H9 (cell line): ENCODE data around the gene ZNF638. TPM values are rescaled to one million over a fixed set of nuclear protein-coding genes. Genes with fewer than 3 reads are reported as not detected.
A peak's percentile ranks its signal among the peaks of the same experiment; 100 is the strongest.

Source experiments
- DNase-seq: peaks from one replicate; pipeline ENCODE4 v3.0.0-alpha.2; 2017
- H2AFZ ChIP-seq: one replicate; pipeline ENCODE4 v1.6.1; 2013; ENCODE audit warnings: mild to moderate bottlenecking, low read length, control low read depth, moderate library complexity
- H2AK5ac ChIP-seq: 2 replicates; pipeline ENCODE4 v1.6.1; 2013; ENCODE audit warnings: low read length, control low read depth, mixed read lengths; ENCODE audit not compliant: insufficient read length
- H2BK120ac ChIP-seq: one replicate; pipeline ENCODE4 v1.6.1; 2013; ENCODE audit warnings: low read depth, mild to moderate bottlenecking, low read length, control low read depth, inconsistent platforms; ENCODE audit not compliant: poor library complexity, severe bottlenecking
- H2BK12ac ChIP-seq: 2 replicates; pipeline ENCODE4 v1.6.1; 2013; ENCODE audit warnings: low read length, control low read depth, mixed read lengths, low read depth; ENCODE audit not compliant: insufficient read length
- H2BK15ac ChIP-seq: 2 replicates; pipeline ENCODE4 v1.6.1; 2013; ENCODE audit warnings: low read depth, low read length, control low read depth
- H2BK20ac ChIP-seq: one replicate; pipeline ENCODE4 v1.6.1; 2013; ENCODE audit warnings: low read depth, mild to moderate bottlenecking, low read length, control low read depth, inconsistent platforms; ENCODE audit not compliant: poor library complexity, severe bottlenecking
- H2BK5ac ChIP-seq: 2 replicates; pipeline ENCODE4 v1.6.1; 2013; ENCODE audit warnings: low read length, control low read depth, mixed read lengths; ENCODE audit not compliant: insufficient read length
- H3K14ac ChIP-seq: 2 replicates; pipeline ENCODE4 v1.6.1; 2013; ENCODE audit warnings: low read length, control low read depth; ENCODE audit not compliant: insufficient read depth
- H3K18ac ChIP-seq: 2 replicates; pipeline ENCODE4 v1.6.1; 2013; ENCODE audit warnings: low read depth, mild to moderate bottlenecking, mixed read lengths, low read length, control low read depth; ENCODE audit not compliant: insufficient read length
- H3K23ac ChIP-seq: 2 replicates; pipeline ENCODE4 v1.6.1; 2013; ENCODE audit warnings: low read length, control low read depth, mixed read lengths, low read depth; ENCODE audit not compliant: insufficient read length
- H3K23me2 ChIP-seq: 2 replicates; pipeline ENCODE4 v1.6.1; 2013; ENCODE audit warnings: low read depth, mild to moderate bottlenecking, mixed read lengths, low read length, control low read depth; ENCODE audit not compliant: insufficient read length, poor library complexity, severe bottlenecking
- H3K27ac ChIP-seq: 2 replicates; pipeline ENCODE4 v1.5.1; 2013; ENCODE audit warnings: low read length, control low read depth, mixed read lengths, low read depth; ENCODE audit not compliant: insufficient read length
- H3K27me3 ChIP-seq: 2 replicates; pipeline ENCODE4 v1.6.1; 2013; ENCODE audit warnings: low read length, control low read depth, inconsistent platforms; ENCODE audit not compliant: insufficient read depth
- H3K4ac ChIP-seq: 2 replicates; pipeline ENCODE4 v1.6.1; 2013; ENCODE audit warnings: low read depth, mild to moderate bottlenecking, control low read depth, inconsistent platforms, low read length, moderate library complexity
- H3K4me1 ChIP-seq: 2 replicates; pipeline ENCODE4 v1.6.1; 2013; ENCODE audit warnings: low read length, control low read depth, inconsistent platforms; ENCODE audit not compliant: insufficient read depth
- H3K4me2 ChIP-seq: 2 replicates; pipeline ENCODE4 v1.6.1; 2013; ENCODE audit warnings: low read length, control low read depth, mixed read lengths; ENCODE audit not compliant: insufficient read length, insufficient read depth
- H3K56ac ChIP-seq: 2 replicates; pipeline ENCODE4 v1.6.1; 2013; ENCODE audit warnings: low read depth, mild to moderate bottlenecking, mixed read lengths, low read length, control low read depth; ENCODE audit not compliant: insufficient read length
- H3K79me1 ChIP-seq: 2 replicates; pipeline ENCODE4 v1.6.1; 2013; ENCODE audit warnings: low read depth, mild to moderate bottlenecking, moderate library complexity, low read length, control low read depth, inconsistent platforms; ENCODE audit not compliant: insufficient read depth, poor library complexity, severe bottlenecking
- H3K79me2 ChIP-seq: 2 replicates; pipeline ENCODE4 v1.6.1; 2013; ENCODE audit warnings: low read length, control low read depth, inconsistent platforms; ENCODE audit not compliant: insufficient read depth
- H3K9ac ChIP-seq: 2 replicates; pipeline ENCODE4 v1.6.1; 2013; ENCODE audit warnings: low read length, control low read depth, mixed read lengths; ENCODE audit not compliant: insufficient read length; ENCODE audit errors: extremely low read depth
- H3K9me3 ChIP-seq: one replicate; pipeline ENCODE4 v1.6.1; 2013; ENCODE audit warnings: low read depth, low read length, inconsistent platforms; ENCODE audit not compliant: control insufficient read depth
- H3T11ph ChIP-seq: one replicate; pipeline ENCODE4 v1.6.1; 2013; ENCODE audit warnings: mild to moderate bottlenecking, low read length, control low read depth, inconsistent platforms
- H4K20me1 ChIP-seq: one replicate; pipeline ENCODE4 v1.6.1; 2013; ENCODE audit not compliant: control insufficient read depth, insufficient read length, insufficient read depth
- H4K5ac ChIP-seq: 2 replicates; pipeline ENCODE4 v1.6.1; 2013; ENCODE audit warnings: low read depth, mild to moderate bottlenecking, mixed read lengths, low read length, control low read depth; ENCODE audit not compliant: insufficient read length
- H4K8ac ChIP-seq: replicated peaks from 2 replicates; pipeline ENCODE4 v1.6.1; 2013; ENCODE audit warnings: low read length, control low read depth, mixed read lengths, low read depth; ENCODE audit not compliant: insufficient read length
- H4K91ac ChIP-seq: 2 replicates; pipeline ENCODE4 v1.6.1; 2013; ENCODE audit warnings: low read depth, mild to moderate bottlenecking, moderate library complexity, mixed read lengths, low read length, control low read depth; ENCODE audit not compliant: insufficient read length
- H3K27ac Mint-ChIP-seq, 3 experiments: 2 replicates in 2 of 3; 3 replicates in 1 of 3; pipeline ENCODE4 v1.8.0; 2020 to 2021; ENCODE audit warnings: mixed read lengths in 3 of 3, mild to moderate bottlenecking in 1 of 3, moderate library complexity in 1 of 3
- H3K27me3 Mint-ChIP-seq: 2 replicates; pipeline ENCODE4 v1.8.0; 2021; ENCODE audit warnings: low read depth, mild to moderate bottlenecking, moderate library complexity, mixed read lengths
- H3K36me3 Mint-ChIP-seq, 3 experiments: 2 replicates in 2 of 3; 3 replicates in 1 of 3; pipeline ENCODE4 v1.8.0; 2020 to 2021; ENCODE audit warnings: low read depth in 3 of 3, mixed read lengths in 3 of 3; ENCODE audit not compliant: insufficient read depth in 1 of 3
- H3K4me1 Mint-ChIP-seq, 2 experiments: 2 replicates each; pipeline ENCODE4 v1.8.0; 2020; ENCODE audit warnings: mixed read lengths in 2 of 2
- H3K4me3 Mint-ChIP-seq, 2 experiments: 2 replicates in 1 of 2; 3 replicates in 1 of 2; pipeline ENCODE4 v1.8.0; 2020 to 2021; ENCODE audit warnings: mild to moderate bottlenecking in 2 of 2, mixed read lengths in 2 of 2, moderate library complexity in 1 of 2
- H3K9me3 Mint-ChIP-seq, 2 experiments: 2 replicates in 1 of 2; 3 replicates in 1 of 2; pipeline ENCODE4 v1.8.0; 2020; ENCODE audit warnings: mild to moderate bottlenecking in 2 of 2, mixed read lengths in 2 of 2, moderate library complexity in 1 of 2
- WGBS: extraction: QIAGEN DNeasy Blood & Tissue Kit; methylation state at CpG from one replicate; pipeline ENCODE4 v1.1.7; 2013; ENCODE audit warnings: missing lambda C conversion rate, low lambda C conversion rate, mixed read lengths; ENCODE audit not compliant: insufficient read length; ENCODE audit errors: extremely low coverage; 5-methylcytosine and 5-hydroxymethylcytosine counted together
- total RNA-seq: library from RNA; stranded (reverse); gene quantifications from 2 replicates; pipeline ENCODE4 v1.2.1, GENCODE V29; 2021
- TF ChIP-seq, protein P1 (sequence below): fragments of 200-600 bp; sonication (generic); conservative IDR thresholded peaks from 3 replicates; pipeline ENCODE4 v1.8.0; 2021; ENCODE audit warnings: antibody characterized with exemption, mild to moderate bottlenecking

The ZNF638 gene
- total RNA-seq, 1 experiment from 2014 or later: 146 TPM

DNA sequence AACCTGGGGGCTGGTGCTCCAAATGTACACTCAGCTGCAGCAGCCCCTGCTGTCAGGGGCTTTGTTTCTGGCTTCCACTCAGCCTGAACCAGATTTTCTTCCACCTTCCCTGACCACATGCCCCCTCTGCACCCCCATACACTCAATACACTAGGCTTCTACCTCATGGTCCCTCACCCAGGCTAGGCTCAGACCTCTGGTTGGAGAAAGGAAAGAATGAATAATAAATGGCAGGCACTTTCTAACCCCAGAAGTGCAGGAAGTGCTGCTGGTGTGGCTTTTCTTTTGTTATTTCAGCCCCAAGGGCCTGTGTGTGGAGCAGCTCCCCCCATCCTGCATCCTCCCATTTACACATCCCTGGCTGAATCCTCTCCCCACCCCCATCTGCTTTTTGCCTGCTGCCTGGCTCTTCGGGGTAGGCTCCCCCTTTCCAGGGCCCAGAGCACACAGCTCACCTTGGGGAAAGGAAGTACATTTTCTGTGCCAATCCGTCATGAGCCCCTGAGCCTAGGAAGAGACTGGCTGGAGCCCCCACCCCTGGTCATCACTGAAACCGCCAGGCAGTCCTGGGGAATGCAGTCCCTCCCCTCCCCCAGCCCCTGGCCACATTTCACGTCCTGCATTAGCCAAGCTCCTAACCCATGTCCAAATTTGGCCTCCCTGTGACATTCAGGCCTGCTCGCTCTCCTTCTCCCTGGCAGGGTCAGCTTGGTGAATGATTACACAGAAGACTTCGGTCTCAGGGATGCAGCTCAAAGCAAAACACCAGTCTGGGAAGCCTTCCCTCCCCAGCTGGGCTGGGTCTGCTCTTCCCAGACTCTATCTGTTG, 124.4 kb downstream of the ZNF638 start:
- H4K8ac ChIP-seq: no peak overlapping the region
- H2AFZ ChIP-seq: no peak overlapping the region

More for the DNA sequence above, 124.4 kb downstream of the ZNF638 start:
- Histone ChIP-seq H4K91ac (no peak overlapping the region), H2BK12ac (no peak overlapping the region), H3K56ac (no peak overlapping the region), H3K23ac (no peak overlapping the region), H3K9me3 (no peaks in the 10 kb centered on the region), H4K20me1 (no peaks in the 10 kb centered on the region), H3K27me3 (peaks cover 16% of the 10 kb centered on the region; the same call in 1 of the 2 replicates), H2BK5ac (no peak overlapping the region), H3K18ac (peak overlapping the region; percentile 71), H4K5ac (no peak overlapping the region), H3T11ph (no peak overlapping the region), H2AK5ac (no peak overlapping the region), H3K79me1 (no peaks in the 10 kb centered on the region), H3K79me2 (no peaks in the 10 kb centered on the region), H3K14ac (peak overlapping the region; percentile 21; the same call in 1 of the 2 replicates), H2BK20ac (no peak overlapping the region), H3K4me1 (peaks cover 14% of the 10 kb centered on the region), H3K9ac (no peak overlapping the region), H3K23me2 (peaks cover 13% of the 10 kb centered on the region), H2BK120ac (no peak overlapping the region), H3K4ac (no peak overlapping the region), H3K4me2 (peak overlapping the region; percentile 18), H3K27ac (peak overlapping the region; percentile 54), H2BK15ac (no peak overlapping the region)
- peak; percentile 74 for DNase-seq
- H3K27me3 Mint-ChIP-seq: peaks cover 62% of the 10 kb centered on the region
- H3K4me1 Mint-ChIP-seq: peaks cover 52 to 53% of the 10 kb centered on the region in 2 experiments
- H3K27ac Mint-ChIP-seq: peak overlapping the region; percentile 66 to 95 (median 92); a peak in 6 of 7 replicates
- WGBS: no CpG with 5 or more reads among the region's 6 CpGs
- TF ChIP-seq, protein P1, sequence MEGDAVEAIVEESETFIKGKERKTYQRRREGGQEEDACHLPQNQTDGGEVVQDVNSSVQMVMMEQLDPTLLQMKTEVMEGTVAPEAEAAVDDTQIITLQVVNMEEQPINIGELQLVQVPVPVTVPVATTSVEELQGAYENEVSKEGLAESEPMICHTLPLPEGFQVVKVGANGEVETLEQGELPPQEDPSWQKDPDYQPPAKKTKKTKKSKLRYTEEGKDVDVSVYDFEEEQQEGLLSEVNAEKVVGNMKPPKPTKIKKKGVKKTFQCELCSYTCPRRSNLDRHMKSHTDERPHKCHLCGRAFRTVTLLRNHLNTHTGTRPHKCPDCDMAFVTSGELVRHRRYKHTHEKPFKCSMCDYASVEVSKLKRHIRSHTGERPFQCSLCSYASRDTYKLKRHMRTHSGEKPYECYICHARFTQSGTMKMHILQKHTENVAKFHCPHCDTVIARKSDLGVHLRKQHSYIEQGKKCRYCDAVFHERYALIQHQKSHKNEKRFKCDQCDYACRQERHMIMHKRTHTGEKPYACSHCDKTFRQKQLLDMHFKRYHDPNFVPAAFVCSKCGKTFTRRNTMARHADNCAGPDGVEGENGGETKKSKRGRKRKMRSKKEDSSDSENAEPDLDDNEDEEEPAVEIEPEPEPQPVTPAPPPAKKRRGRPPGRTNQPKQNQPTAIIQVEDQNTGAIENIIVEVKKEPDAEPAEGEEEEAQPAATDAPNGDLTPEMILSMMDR: no peak
- H3K9me3 Mint-ChIP-seq: no peaks in the 10 kb centered on the region
- H3K4me3 Mint-ChIP-seq: peak overlapping the region; percentile 36 to 64
- H3K36me3 Mint-ChIP-seq: no peaks in the 10 kb centered on the region
